ENCODE measurements around the gene CPT1C.
A peak's percentile ranks its signal among the peaks of the same experiment; 100 is the strongest.

Gene CPT1C

GRCh38 chr19:49682274-49682673 is 8.6 kb upstream of the CPT1C start:
- DNase-seq (ENCODE audit: low spot score) = peak; percentile 38

- no peak for DNase-seq (ENCODE audit: low spot score)
These were observed 7.1 kb upstream of the CPT1C start for GRCh38 chr19:49683814-49684250.

- peak; percentile 42 for DNase-seq (ENCODE audit: low spot score)
These were observed 6.5 kb upstream of the CPT1C start for GRCh38 chr19:49684251-49684982.

- no peak for DNase-seq (ENCODE audit: low spot score)
These were observed 5.8 kb upstream of the CPT1C start for GRCh38 chr19:49684983-49685553.

- DNase-seq (ENCODE audit: low spot score) = no peak
These were observed 5.0 kb upstream of the CPT1C start for GRCh38 chr19:49685845-49686332.

GRCh38 chr19:49686503-49687088 is 4.3 kb upstream of the CPT1C start:
- DNase-seq (ENCODE audit: low spot score) = no peak

- no peak for DNase-seq (ENCODE audit: low spot score)
These were observed 3.8 kb upstream of the CPT1C start for GRCh38 chr19:49687150-49687549.

- no peak for DNase-seq (ENCODE audit: low spot score)
These were observed 3.2 kb upstream of the CPT1C start for GRCh38 chr19:49687566-49688316.

- no peak for DNase-seq (ENCODE audit: low spot score)
These were observed 2.3 kb upstream of the CPT1C start for GRCh38 chr19:49688531-49689132.

- DNase-seq (ENCODE audit: low spot score) = no peak
These were observed 1.5 kb upstream of the CPT1C start, which contains the start of gene ADM5 for GRCh38 chr19:49689133-49690078. Gene ADM5, plus strand, starts transcription at chr19:49689594. Its CDS starts 244 bp downstream, at chr19:49689838.

- DNase-seq (ENCODE audit: low spot score) = no peak
These were observed 749 bp upstream of the CPT1C start for GRCh38 chr19:49690079-49690655.

- peak; percentile 88 for DNase-seq (ENCODE audit: low spot score)
These were observed 579 bp downstream of the CPT1C start for GRCh38 chr19:49691243-49692146.

GRCh38 chr19:49692147-49692506 is 1.2 kb downstream of the CPT1C start:
- DNase-seq (ENCODE audit: low spot score) = no peak

GRCh38 chr19:49696115-49696514 is 5.2 kb downstream of the CPT1C start:
- no peak for DNase-seq (ENCODE audit: low spot score)

- DNase-seq (ENCODE audit: low spot score) = no peak
These were observed 5.9 kb downstream of the CPT1C start for GRCh38 chr19:49696865-49697264.

- DNase-seq (ENCODE audit: low spot score) = no peak
These were observed 8.4 kb downstream of the CPT1C start for GRCh38 chr19:49699364-49699763.

GRCh38 chr19:49700563-49700962 is 9.6 kb downstream of the CPT1C start:
- no peak for DNase-seq (ENCODE audit: low spot score)

- DNase-seq (ENCODE audit: low spot score) = no peak
These were observed 10.4 kb downstream of the CPT1C start for GRCh38 chr19:49701271-49701786.

Data from GM03348 (cell line).